Fibroblast of the aortic adventitia (primary cell): Measurements from ENCODE around the gene DCLRE1A. TPM values are rescaled to one million over a fixed set of nuclear protein-coding genes. Genes with fewer than 3 reads are reported as not detected.
A peak's percentile ranks its signal among the peaks of the same experiment; 100 is the strongest.

Source experiments
- DNase-seq: peaks from one replicate; pipeline ENCODE4 v3.0.0-alpha.2; 2010; ENCODE audit warnings: low read depth
- H3K4me3 ChIP-seq: 2 replicates; pipeline ENCODE4 v1.5.1; 2011; ENCODE audit warnings: low read depth, mild to moderate bottlenecking, control low read depth, low read length, moderate library complexity
- total RNA-seq: library from RNA; depleted of rRNA; stranded (reverse); fragments of >200 nt; gene quantifications from 2 replicates; pipeline ENCODE4 v1.2.3, GENCODE V29; 2012; ENCODE audit warnings: low replicate concordance
- TF ChIP-seq, protein P1 (sequence below): IDR thresholded peaks from 2 replicates; pipeline ENCODE4 v1.5.1; 2011; ENCODE audit warnings: mild to moderate bottlenecking, low read length, control low read depth, inconsistent platforms; ENCODE audit not compliant: insufficient read depth

Gene DCLRE1A
- total RNA-seq, 1 donor: 10.9 TPM

DNA sequence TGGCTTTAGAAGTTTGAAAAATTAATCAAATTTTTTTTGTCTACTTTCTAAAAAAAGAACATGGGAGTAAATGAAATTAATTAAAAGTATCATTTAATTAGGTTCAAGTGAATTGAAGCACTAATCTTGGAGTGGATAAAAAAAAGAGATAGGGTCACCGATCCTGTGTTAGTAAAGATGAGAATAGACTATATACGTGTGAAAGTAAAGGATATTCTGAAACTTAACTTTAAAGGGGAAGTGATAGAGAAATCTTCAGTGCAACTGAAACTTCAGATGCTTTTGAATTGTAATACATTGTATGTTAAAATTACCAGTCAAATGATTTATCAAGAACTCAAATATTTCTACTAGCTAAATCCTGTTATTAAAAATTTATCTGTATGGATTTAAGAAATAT is 5.4 kb upstream of the DCLRE1A start:
- TF ChIP-seq, protein P1, sequence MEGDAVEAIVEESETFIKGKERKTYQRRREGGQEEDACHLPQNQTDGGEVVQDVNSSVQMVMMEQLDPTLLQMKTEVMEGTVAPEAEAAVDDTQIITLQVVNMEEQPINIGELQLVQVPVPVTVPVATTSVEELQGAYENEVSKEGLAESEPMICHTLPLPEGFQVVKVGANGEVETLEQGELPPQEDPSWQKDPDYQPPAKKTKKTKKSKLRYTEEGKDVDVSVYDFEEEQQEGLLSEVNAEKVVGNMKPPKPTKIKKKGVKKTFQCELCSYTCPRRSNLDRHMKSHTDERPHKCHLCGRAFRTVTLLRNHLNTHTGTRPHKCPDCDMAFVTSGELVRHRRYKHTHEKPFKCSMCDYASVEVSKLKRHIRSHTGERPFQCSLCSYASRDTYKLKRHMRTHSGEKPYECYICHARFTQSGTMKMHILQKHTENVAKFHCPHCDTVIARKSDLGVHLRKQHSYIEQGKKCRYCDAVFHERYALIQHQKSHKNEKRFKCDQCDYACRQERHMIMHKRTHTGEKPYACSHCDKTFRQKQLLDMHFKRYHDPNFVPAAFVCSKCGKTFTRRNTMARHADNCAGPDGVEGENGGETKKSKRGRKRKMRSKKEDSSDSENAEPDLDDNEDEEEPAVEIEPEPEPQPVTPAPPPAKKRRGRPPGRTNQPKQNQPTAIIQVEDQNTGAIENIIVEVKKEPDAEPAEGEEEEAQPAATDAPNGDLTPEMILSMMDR: no peak
- no peak for DNase-seq
- no peak overlapping the region for H3K4me3 ChIP-seq

DNA sequence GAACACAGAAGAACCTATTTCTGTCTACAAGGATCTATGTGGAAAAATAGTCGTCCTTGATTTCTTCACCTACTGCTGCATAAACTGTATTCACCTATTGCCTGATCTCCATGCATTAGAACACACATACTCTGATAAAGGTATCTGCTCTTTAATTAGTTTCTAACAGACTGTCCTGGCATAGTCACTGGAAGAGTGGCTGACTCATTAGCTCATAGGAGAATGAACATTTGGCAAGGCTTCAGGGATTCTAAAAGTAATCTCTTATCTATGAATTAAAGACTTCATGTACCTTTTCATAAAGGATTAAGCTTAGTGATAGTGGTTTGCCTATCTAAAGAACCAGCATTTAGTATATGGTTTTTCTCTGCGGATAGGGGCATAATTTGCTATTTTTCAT is 4.7 kb upstream of the DCLRE1A start:
- DNase-seq: peak; percentile 21
- H3K4me3 ChIP-seq: no peak overlapping the region
- TF ChIP-seq, protein P1: no peak

DNA sequence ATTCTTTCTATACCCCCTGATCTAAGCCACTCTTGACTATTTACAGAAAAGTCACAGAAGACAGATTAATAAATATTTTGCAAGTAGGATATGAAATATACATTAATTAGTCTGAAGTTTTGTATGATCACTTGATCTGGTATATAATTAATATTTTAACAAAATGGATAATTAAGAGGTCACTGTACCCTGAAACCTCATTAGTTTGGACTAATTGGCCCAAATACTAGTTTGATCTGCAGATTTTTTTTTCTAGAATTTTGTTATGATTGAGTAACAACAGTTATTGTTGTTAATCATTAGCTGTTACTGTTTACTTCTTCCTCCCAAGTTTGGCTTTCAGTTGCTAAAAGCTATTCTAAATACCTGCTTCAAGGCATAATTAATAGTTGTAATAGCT is 3.3 kb upstream of the DCLRE1A start:
- H3K4me3 ChIP-seq: no peak overlapping the region

DNA sequence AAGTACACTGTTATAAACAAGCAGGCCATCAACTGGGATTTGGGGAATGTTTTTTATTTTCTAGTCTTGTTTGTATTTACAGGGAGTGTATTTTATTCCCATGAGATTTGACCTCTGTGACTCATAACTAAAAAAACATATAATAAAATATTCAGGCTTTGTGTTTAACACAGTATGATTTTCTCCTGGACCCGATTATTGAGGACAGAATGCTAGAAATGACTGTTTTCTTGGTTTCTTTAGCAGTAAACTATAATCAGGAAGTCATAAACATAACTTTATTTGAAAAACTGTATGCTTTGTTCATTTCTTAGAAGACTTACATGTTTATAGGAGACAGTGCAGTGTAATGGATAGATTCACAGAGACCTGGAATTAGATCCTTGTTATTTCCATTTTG is 2.7 kb upstream of the DCLRE1A start:
- peak overlapping the region; percentile 86 for H3K4me3 ChIP-seq
- TF ChIP-seq, protein P1: no peak
- peak; percentile 22 for DNase-seq

More for the DNA sequence above, 3.3 kb upstream of the DCLRE1A start:
- TF ChIP-seq, protein P1: no peak
- no peak for DNase-seq

GRCh38 chr10:113854761-113855588 is 1.1 kb upstream of the DCLRE1A start:
- peak overlapping the region; percentile 86 for H3K4me3 ChIP-seq
- TF ChIP-seq, protein P1: no peak
- peak; percentile 33 for DNase-seq

DNA sequence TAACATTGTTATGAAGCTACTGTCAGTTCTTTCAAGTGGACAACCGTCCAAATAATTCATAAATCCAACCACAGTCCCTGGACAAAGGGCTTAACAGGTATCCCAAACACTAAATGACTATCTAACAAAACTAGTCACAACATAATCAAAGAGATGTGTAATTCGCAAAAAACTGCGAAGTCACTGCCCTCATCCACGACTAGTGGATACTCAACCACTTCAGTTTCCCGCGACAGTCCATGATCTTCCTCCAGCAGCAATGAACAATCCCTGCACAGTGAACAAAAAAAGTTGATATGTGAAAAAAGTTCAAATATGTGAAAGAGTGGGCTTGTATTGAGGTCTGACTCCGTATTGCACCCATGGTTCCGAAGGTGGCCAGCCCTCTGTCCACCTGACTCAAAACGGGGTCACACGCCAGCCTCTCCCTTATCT is 287 bp downstream of the DCLRE1A start:
- DNase-seq: no peak
- H3K4me3 ChIP-seq: peak overlapping the region; percentile 86
- TF ChIP-seq, protein P1: no peak
